GM23248 (cell line): ENCODE measurements around the gene CALCOCO2. TPM values are rescaled to one million over a fixed set of nuclear protein-coding genes. Genes with fewer than 3 reads are reported as not detected.

Source experiments
- DNase-seq: peaks from one replicate; pipeline ENCODE4 v3.0.0-alpha.2; 2015
- H2AFZ ChIP-seq: fragments of 200-600 bp; sonication (generic); 2 replicates; pipeline ENCODE4 v1.6.1; 2016; ENCODE audit warnings: antibody characterized with exemption
- H3F3A ChIP-seq: fragments of 200-600 bp; sonication (generic); 2 replicates; pipeline ENCODE4 v1.6.1; 2016; ENCODE audit warnings: mild to moderate bottlenecking, antibody characterized with exemption, mixed run types; ENCODE audit not compliant: insufficient read depth
- H3K27ac ChIP-seq: fragments of 200-600 bp; sonication (generic); 2 replicates; pipeline ENCODE4 v1.5.1; 2016; ENCODE audit warnings: mild to moderate bottlenecking
- H3K27me3 ChIP-seq: fragments of 200-600 bp; sonication (generic); replicated peaks from 2 replicates; pipeline ENCODE4 v1.6.1; 2016; ENCODE audit warnings: mild to moderate bottlenecking; ENCODE audit not compliant: insufficient read depth
- H3K36me3 ChIP-seq: fragments of 200-600 bp; sonication (generic); 2 replicates; pipeline ENCODE4 v1.6.1; 2016; ENCODE audit warnings: low read depth, mild to moderate bottlenecking
- H3K4me1 ChIP-seq: fragments of 200-600 bp; sonication (generic); 2 replicates; pipeline ENCODE4 v1.6.1; 2016; ENCODE audit warnings: mild to moderate bottlenecking; ENCODE audit not compliant: insufficient read depth
- H3K4me2 ChIP-seq: fragments of 200-600 bp; sonication (generic); one replicate; pipeline ENCODE4 v1.6.1; 2016; ENCODE audit warnings: mild to moderate bottlenecking; ENCODE audit not compliant: unreplicated experiment
- H3K4me3 ChIP-seq: fragments of 200-600 bp; sonication (generic); 2 replicates; pipeline ENCODE4 v1.5.1; 2016; ENCODE audit warnings: mild to moderate bottlenecking
- H3K79me2 ChIP-seq: fragments of 200-600 bp; sonication (generic); 2 replicates; pipeline ENCODE4 v1.6.1; 2016; ENCODE audit warnings: mild to moderate bottlenecking; ENCODE audit not compliant: insufficient read depth
- H3K9ac ChIP-seq: fragments of 200-600 bp; sonication (generic); 2 replicates; pipeline ENCODE4 v1.6.1; 2016; ENCODE audit warnings: mild to moderate bottlenecking
- H3K9me2 ChIP-seq: fragments of 200-600 bp; sonication (generic); 2 replicates; pipeline ENCODE4 v1.6.1; 2016; ENCODE audit warnings: mixed run types, mild to moderate bottlenecking, moderate library complexity; ENCODE audit not compliant: insufficient read depth
- H3K9me3 ChIP-seq: fragments of 200-600 bp; sonication (generic); one replicate; pipeline ENCODE4 v1.6.1; 2017; ENCODE audit warnings: low read depth
- H4K20me1 ChIP-seq: fragments of 200-600 bp; sonication (generic); 2 replicates; pipeline ENCODE4 v1.6.0; 2016; ENCODE audit not compliant: insufficient read depth
- EZH2 ChIP-seq: fragments of 200-600 bp; sonication (generic); IDR thresholded peaks from 2 replicates; pipeline ENCODE4 v1.6.1; 2018; ENCODE audit warnings: antibody characterized with exemption, mild to moderate bottlenecking; ENCODE audit not compliant: insufficient read depth, poor library complexity, severe bottlenecking
- EZH2phosphoT487 ChIP-seq: fragments of 200-600 bp; sonication (generic); IDR thresholded peaks from 2 replicates; pipeline ENCODE4 v1.6.1; 2018; ENCODE audit warnings: antibody characterized with exemption, moderate library complexity, mild to moderate bottlenecking, low read depth; ENCODE audit not compliant: insufficient read depth
- WGBS, 2 experiments: methylation state at CpG; one replicate each; pipeline ENCODE4 v1.1.6; 2015 to 2017; ENCODE audit warnings: low lambda C conversion rate in 2 of 2, low coverage in 1 of 2; ENCODE audit errors: missing lambda C conversion rate in 2 of 2; 5-methylcytosine and 5-hydroxymethylcytosine counted together
- in situ Hi-C: fragments of 300-500 bp; cut with MboI; formaldehyde crosslinking; loops from 2 replicates; pipeline ENCODE4 v1.15.0; 2020
- polyA plus RNA-seq: library from polyadenylated mRNA; unstranded; fragments of >200 nt; fragmentation: Nextera tagmentation; extraction: Ambion mirVana; gene quantifications from 2 replicates; pipeline ENCODE4 v1.2.1, GENCODE V29; 2016
- total RNA-seq: library from RNA; depleted of rRNA; stranded (reverse); fragments of >200 nt; shearing (Covaris generic); gene quantifications from 2 replicates; pipeline ENCODE4 v1.2.3, GENCODE V29; 2014

CALCOCO2 gene
- total and polyA plus RNA-seq, 2 experiments from 2014 or later: 40.9 to 92.4 TPM

GRCh38 chr17:48812001-48812400 is 18.8 kb upstream of the CALCOCO2 start:
- TF ChIP-seq EZH2: no peak
- TF ChIP-seq EZH2phosphoT487: no peak
- Histone ChIP-seq H3K9me2 (no peaks in the 10 kb centered on the region), H3K9ac (no peak overlapping the region), H3K4me2 (no peak overlapping the region), H3K9me3 (no peaks in the 10 kb centered on the region), H3K27ac (no peak overlapping the region), H3K27me3 (peaks cover 20% of the 10 kb centered on the region), H3K4me1 (no peaks in the 10 kb centered on the region), H3F3A (peaks cover 14% of the 10 kb centered on the region), H2AFZ (no peak overlapping the region), H3K36me3 (no peaks in the 10 kb centered on the region), H3K79me2 (no peaks in the 10 kb centered on the region), H3K4me3 (no peak overlapping the region), H4K20me1 (no peaks in the 10 kb centered on the region)
- 49 to 59% methylated on average over 3 of the region's 3 CpGs for WGBS, 2 experiments
- in situ Hi-C loops: loop anchor here (10.0 kb wide), 1 partner anchor 223 kb away; no protein-coding TSS in a partner anchor
- DNase-seq: no peak

DNA sequence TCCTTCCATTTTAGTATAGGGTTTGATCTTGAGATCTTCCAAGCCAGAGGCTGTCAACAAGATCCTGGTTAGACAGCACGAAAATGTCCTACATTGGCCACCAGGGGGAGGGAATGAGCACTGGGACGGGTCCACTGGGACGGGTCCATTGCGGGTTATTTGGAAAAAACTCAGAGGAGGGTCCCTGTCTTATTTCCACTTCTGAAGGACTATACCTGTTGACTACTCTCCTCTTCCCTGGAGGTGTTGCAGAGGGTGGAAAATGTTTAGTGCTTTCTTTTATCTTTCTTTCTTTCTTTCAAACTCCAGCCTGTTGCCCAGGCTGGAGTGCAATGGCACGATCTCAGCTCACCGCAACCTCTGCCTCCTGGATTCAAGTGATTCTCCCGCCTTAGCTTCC is 16.3 kb upstream of the CALCOCO2 start:
- no peak overlapping the region for H3K4me3 ChIP-seq
- no peak overlapping the region for H3K9ac ChIP-seq
- peaks cover 20% of the 10 kb centered on the region for H3K27me3 ChIP-seq
- peaks cover 14% of the 10 kb centered on the region for H3F3A ChIP-seq
- H3K4me1 ChIP-seq: no peaks in the 10 kb centered on the region
- no peaks in the 10 kb centered on the region for H3K9me3 ChIP-seq
- 0 out of 2 replicates have a peak overlapping the region, but pooled peaks have one; percentile 48 for H2AFZ ChIP-seq
- H3K36me3 ChIP-seq: no peaks in the 10 kb centered on the region
- H3K9me2 ChIP-seq: no peaks in the 10 kb centered on the region
- DNase-seq: peak; percentile 64
- no peaks in the 10 kb centered on the region for H4K20me1 ChIP-seq
- H3K79me2 ChIP-seq: no peaks in the 10 kb centered on the region
- H3K27ac ChIP-seq: no peak overlapping the region
- H3K4me2 ChIP-seq: no peak overlapping the region
- in situ Hi-C loops: loop anchor here (10.0 kb wide), 1 partner anchor 220 kb away; no protein-coding TSS in a partner anchor
- no peak for TF ChIP-seq EZH2phosphoT487
- no peak for TF ChIP-seq EZH2
- WGBS, 2 experiments: 23 to 30% methylated on average over 7 of the region's 7 CpGs

DNA sequence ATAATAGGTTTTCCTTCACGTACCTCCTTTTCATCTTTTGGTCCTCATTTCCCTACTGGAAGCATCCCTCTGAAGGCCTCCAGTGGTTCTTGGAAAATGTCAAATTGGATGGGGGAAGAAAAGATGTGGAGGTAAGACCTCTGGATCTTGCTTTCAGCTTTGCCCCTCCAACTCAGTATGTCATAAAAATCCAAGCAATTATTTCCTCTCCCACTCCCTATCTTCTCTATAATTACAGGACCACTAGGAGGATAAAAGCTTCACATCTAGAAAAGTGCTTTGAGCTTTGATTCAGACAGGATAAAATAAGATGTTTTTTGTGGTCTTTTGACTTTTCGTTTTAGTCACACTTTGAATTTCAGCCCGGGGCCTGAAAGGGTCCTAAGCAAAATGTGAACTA is 15.5 kb upstream of the CALCOCO2 start:
- Histone ChIP-seq H3F3A (peaks cover 14% of the 10 kb centered on the region), H3K4me2 (no peak overlapping the region), H3K4me3 (no peak overlapping the region), H3K36me3 (no peaks in the 10 kb centered on the region), H2AFZ (no peak overlapping the region), H3K79me2 (no peaks in the 10 kb centered on the region), H3K4me1 (no peaks in the 10 kb centered on the region), H4K20me1 (no peaks in the 10 kb centered on the region), H3K9me3 (no peaks in the 10 kb centered on the region), H3K9ac (no peak overlapping the region), H3K27me3 (peaks cover 20% of the 10 kb centered on the region), H3K27ac (no peak overlapping the region), H3K9me2 (no peaks in the 10 kb centered on the region)
- no peak for DNase-seq
- TF ChIP-seq EZH2 (peak; percentile 8), EZH2phosphoT487 (no peak)
- 56 to 64% methylated on average over 3 of the region's 3 CpGs for WGBS, 2 experiments
- in situ Hi-C loops: loop anchor here (10.0 kb wide), 1 partner anchor 219 kb away; no protein-coding TSS in a partner anchor

DNA sequence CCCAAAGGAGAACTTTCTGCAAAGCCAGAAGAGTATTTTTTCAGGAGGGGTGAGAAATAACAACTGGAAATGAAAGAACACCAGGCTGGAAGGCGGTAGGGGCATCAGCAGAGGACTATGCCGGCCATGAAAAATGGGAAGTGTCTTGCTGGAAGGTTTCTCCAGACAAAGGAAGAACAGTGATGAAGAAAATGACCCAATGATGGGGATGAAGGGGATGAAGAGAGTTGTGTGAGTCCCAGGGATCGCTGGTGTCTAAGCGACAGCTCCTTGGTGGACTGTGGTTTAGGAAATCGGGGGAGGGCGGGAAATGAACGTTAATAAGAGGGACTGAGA is 14.4 kb upstream of the CALCOCO2 start:
- in situ Hi-C loops: loop anchor here (10.0 kb wide), 1 partner anchor 218 kb away; no protein-coding TSS in a partner anchor
- H3K4me3 ChIP-seq: peak overlapping the region; percentile 61
- no peaks in the 10 kb centered on the region for H3K9me3 ChIP-seq
- TF ChIP-seq EZH2: no peak
- no peak for TF ChIP-seq EZH2phosphoT487
- peak overlapping the region; percentile 74 for H3K4me2 ChIP-seq
- H4K20me1 ChIP-seq: no peaks in the 10 kb centered on the region
- H3K79me2 ChIP-seq: no peaks in the 10 kb centered on the region
- no peaks in the 10 kb centered on the region for H3K9me2 ChIP-seq
- 13 to 15% methylated on average over 6 to 7 of the region's 7 CpGs for whole genome bisulfite sequencing, 2 experiments
- H3F3A ChIP-seq: peaks cover 14% of the 10 kb centered on the region
- no peaks in the 10 kb centered on the region for H3K36me3 ChIP-seq
- no peak overlapping the region for H3K27ac ChIP-seq
- H3K27me3 ChIP-seq: peaks cover 20% of the 10 kb centered on the region
- H3K4me1 ChIP-seq: no peaks in the 10 kb centered on the region
- DNase-seq: no peak
- H3K9ac ChIP-seq: no peak overlapping the region
- H2AFZ ChIP-seq: peak overlapping the region; percentile 48
